ENCODE data around the gene NAV2.
A peak's percentile ranks its signal among the peaks of the same experiment; 100 is the strongest.

NAV2 gene

GRCh38 chr11:19935507-19935906, 222.9 kb downstream of the NAV2 start:
- no peak for TF ChIP-seq CTCF (IDR thresholded peaks at IDR 0.05; ENCODE audit: control extremely low read depth, extremely low read depth, low read depth, missing control alignments)
- ChIA-PET CTCF (interaction anchor here (0.9 to 5.3 kb wide), 5 partner anchors 11 to 193 kb away, joined by 3 to 21 read pairs (median 8); no protein-coding TSS in a partner anchor), POLR2A (no interaction called here)
- no peak for DNase-seq (ENCODE audit: extremely low spot score)

GRCh38 chr11:19936461-19936860, 223.8 kb downstream of the NAV2 start:
- CTCF ChIA-PET: interaction anchor here (0.8 to 5.3 kb wide), 9 partner anchors 8 to 192 kb away, joined by 3 to 21 read pairs (median 5); no protein-coding TSS in a partner anchor
- DNase-seq (ENCODE audit: extremely low spot score): no peak
- POLR2A ChIA-PET: no interaction called here
- no peak for TF ChIP-seq CTCF (IDR thresholded peaks at IDR 0.05; ENCODE audit: control extremely low read depth, extremely low read depth, low read depth, missing control alignments)

GRCh38 chr11:19938169-19938856, 225.7 kb downstream of the NAV2 start:
- POLR2A ChIA-PET: no interaction called here
- CTCF ChIA-PET: interaction anchor here (0.8 to 5.3 kb wide), 11 partner anchors 8 to 194 kb away, joined by 3 to 21 read pairs (median 5); no protein-coding TSS in a partner anchor
- TF ChIP-seq CTCF (IDR thresholded peaks at IDR 0.05; ENCODE audit: control extremely low read depth, extremely low read depth, low read depth, missing control alignments): peak; percentile 74
- peak; percentile 70 for DNase-seq (ENCODE audit: extremely low spot score)

- TF ChIP-seq CTCF (IDR thresholded peaks at IDR 0.05; ENCODE audit: control extremely low read depth, extremely low read depth, low read depth, missing control alignments): no peak
- ChIA-PET CTCF (interaction anchor here (0.9 to 2.0 kb wide), 9 partner anchors 8 to 194 kb away, joined by 3 to 8 read pairs (median 6); no protein-coding TSS in a partner anchor), POLR2A (no interaction called here)
- DNase-seq (ENCODE audit: extremely low spot score): no peak
These were observed 226.2 kb downstream of the NAV2 start for GRCh38 chr11:19938866-19939265.

GRCh38 chr11:19939415-19939929, 226.8 kb downstream of the NAV2 start:
- no peak for TF ChIP-seq CTCF (IDR thresholded peaks at IDR 0.05; ENCODE audit: control extremely low read depth, extremely low read depth, low read depth, missing control alignments)
- no peak for DNase-seq (ENCODE audit: extremely low spot score)
- POLR2A ChIA-PET: no interaction called here
- CTCF ChIA-PET: interaction anchor here (0.9 to 2.0 kb wide), 9 partner anchors 9 to 193 kb away, joined by 3 to 8 read pairs (median 6); no protein-coding TSS in a partner anchor

- TF ChIP-seq CTCF (IDR thresholded peaks at IDR 0.05; ENCODE audit: control extremely low read depth, extremely low read depth, low read depth, missing control alignments): no peak
- no peak for DNase-seq (ENCODE audit: extremely low spot score)
- CTCF ChIA-PET: interaction anchor here (2.0 to 2.2 kb wide), 2 partner anchors 11 kb away, joined by 6 to 8 read pairs; no protein-coding TSS in a partner anchor
- POLR2A ChIA-PET: no interaction called here
These were observed 228.2 kb downstream of the NAV2 start for GRCh38 chr11:19940831-19941230.

Data from GM10248 (cell line).